Measurements from ENCODE around the gene WNT10A. TPM values are rescaled to one million over a fixed set of nuclear protein-coding genes. Genes with fewer than 3 reads are reported as not detected.
A peak's percentile ranks its signal among the peaks of the same experiment; 100 is the strongest.

WNT10A gene
- total RNA-seq, 6 experiments from 2014 or later = 0.31 TPM; not detected in 5

GRCh38 chr2:218877331-218877730, 3.3 kb upstream of the WNT10A start:
- 20% methylated on average over 2 of the region's 6 CpGs for WGBS (ENCODE audit: insufficient coverage, low coverage, low lambda C conversion rate, missing lambda C conversion rate)
- Histone ChIP-seq H3K4me1 (peaks cover 0 to 5% (median 0%) of the 10 kb centered on the region in 4 donors), H3K27me3 (peaks cover 0 to 25% of the 10 kb centered on the region in 2 donors), H3K36me3 (no peaks in the 10 kb centered on the region), H3K4me3 (no peak overlapping the region), H3K9me3 (no peaks in the 10 kb centered on the region), H3K27ac (no peak overlapping the region)
- TF ChIP-seq POLR2A (IDR thresholded peaks at IDR 0.05) = no peak
- no peak for TF ChIP-seq CTCF (IDR thresholded peaks at IDR 0.05)
- intact Hi-C loops (cut with DNase I) = no loop called here
- peak in 1 of 3 donors; percentile 30 for DNase-seq
- ATAC-seq = no peak

GRCh38 chr2:218877891-218878290, 2.8 kb upstream of the WNT10A start:
- no peak for ATAC-seq

GRCh38 chr2:218878486-218878885, 2.2 kb upstream of the WNT10A start:
- DNase-seq (no peak), ATAC-seq (no peak)
- intact Hi-C loops (cut with DNase I) = no loop called here
- Histone ChIP-seq H3K27ac (no peak overlapping the region), H3K4me1 (peaks cover 0 to 5% (median 0%) of the 10 kb centered on the region in 4 donors), H3K9me3 (no peaks in the 10 kb centered on the region), H3K27me3 (peaks cover 0 to 28% of the 10 kb centered on the region in 2 donors), H3K36me3 (no peaks in the 10 kb centered on the region), H3K4me3 (no peak overlapping the region)
- WGBS (ENCODE audit: insufficient coverage, low coverage, low lambda C conversion rate, missing lambda C conversion rate) = 18% methylated on average over 3 of the region's 6 CpGs
- TF ChIP-seq CTCF (IDR thresholded peaks at IDR 0.05) = no peak
- TF ChIP-seq POLR2A (IDR thresholded peaks at IDR 0.05) = no peak

More at GRCh38 chr2:218877891-218878290, 2.8 kb upstream of the WNT10A start:
- Histone ChIP-seq H3K36me3 (no peaks in the 10 kb centered on the region), H3K9me3 (no peaks in the 10 kb centered on the region), H3K27ac (no peak overlapping the region), H3K4me3 (no peak overlapping the region), H3K4me1 (peaks cover 0 to 5% (median 0%) of the 10 kb centered on the region in 4 donors), H3K27me3 (peaks cover 0 to 26% of the 10 kb centered on the region in 2 donors)
- DNase-seq = no peak
- TF ChIP-seq CTCF (IDR thresholded peaks at IDR 0.05) (no peak), POLR2A (IDR thresholded peaks at IDR 0.05) (no peak)
- WGBS (ENCODE audit: insufficient coverage, low coverage, low lambda C conversion rate, missing lambda C conversion rate) = 23% methylated on average over 2 of the region's 5 CpGs
- intact Hi-C loops (cut with DNase I) = no loop called here

GRCh38 chr2:218878926-218879761, 1.5 kb upstream of the WNT10A start:
- no peak overlapping the region for H3K4me3 ChIP-seq
- intact Hi-C loops (cut with DNase I) = no loop called here
- ATAC-seq = no peak
- H3K4me1 ChIP-seq = peaks cover 0 to 5% (median 0%) of the 10 kb centered on the region in 4 donors
- no peaks in the 10 kb centered on the region for H3K36me3 ChIP-seq
- no peak for TF ChIP-seq CTCF (IDR thresholded peaks at IDR 0.05)
- TF ChIP-seq POLR2A (IDR thresholded peaks at IDR 0.05) = no peak
- H3K27ac ChIP-seq = no peak overlapping the region
- H3K9me3 ChIP-seq = no peaks in the 10 kb centered on the region
- WGBS (ENCODE audit: insufficient coverage, low coverage, low lambda C conversion rate, missing lambda C conversion rate) = 32% methylated on average over 12 of the region's 16 CpGs
- DNase-seq = no peak
- peaks cover 0 to 28% of the 10 kb centered on the region in 2 donors for H3K27me3 ChIP-seq
